Vagina (tissue), 2 donors: ENCODE data around the gene FGGY. TPM values are rescaled to one million over a fixed set of nuclear protein-coding genes. Genes with fewer than 3 reads are reported as not detected.

Experiments
- DNase-seq, 2 donors: peaks; one replicate each; pipeline ENCODE4 v3.0.0-alpha.2; 2017; ENCODE audit errors: extremely low spot score in 2 of 2
- H3K27ac ChIP-seq: fragments of 200-600 bp; sonication (generic); one replicate; pipeline ENCODE4 v1.5.1; 2019
- H3K27me3 ChIP-seq: fragments of 200-600 bp; sonication (generic); one replicate; pipeline ENCODE4 v1.5.1; 2019
- H3K36me3 ChIP-seq, 2 donors: fragments of 200-600 bp; sonication (generic); one replicate each; pipeline ENCODE4 v1.5.1; 2017 to 2019
- H3K4me1 ChIP-seq: fragments of 200-600 bp; sonication (generic); one replicate; pipeline ENCODE4 v1.5.1; 2019
- H3K4me3 ChIP-seq, 2 donors: fragments of 200-600 bp; sonication (generic); 1 replicate in 1 of 2; 2 replicates in 1 of 2; pipeline ENCODE4 v1.5.1; 2016 to 2019
- H3K9me3 ChIP-seq: fragments of 200-600 bp; sonication (generic); one replicate; pipeline ENCODE4 v1.5.1; 2019
- POLR2A ChIP-seq, 2 donors: fragments of 450-650 bp; IDR thresholded peaks; one replicate each; pipeline ENCODE4 v1.6.1; 2017; ENCODE audit warnings: antibody characterized with exemption in 2 of 2, mild to moderate bottlenecking in 2 of 2, moderate library complexity in 2 of 2
- POLR2AphosphoS5 ChIP-seq, 2 donors: sonication (generic); formaldehyde crosslinking; IDR thresholded peaks; one replicate each; pipeline ENCODE4 v1.9.0; 2017; ENCODE audit warnings: antibody characterized with exemption in 2 of 2, mild to moderate bottlenecking in 2 of 2, low read depth in 1 of 2; ENCODE audit not compliant: insufficient read depth in 1 of 2
- intact Hi-C: fragments of 100-400 bp; cut with DNase I; formaldehyde crosslinking; loops from one replicate; pipeline ENCODE4 v1.15.1; 2023
- total RNA-seq: library from RNA; depleted of rRNA; stranded (reverse); fragments of >200 nt; gene quantifications from one replicate; pipeline ENCODE4 v1.2.3, GENCODE V29; 2016
- TF ChIP-seq, protein P1 (sequence below), 3 experiments: fragments of 450-650 bp in 2 of 3; fragments of 200-600 bp in 1 of 3; sonication (generic) in 1 of 3; IDR thresholded peaks; one replicate each; pipeline ENCODE4 v1.5.1; 2017 to 2019; ENCODE audit warnings: antibody characterized with exemption in 3 of 3, mild to moderate bottlenecking in 2 of 3, moderate library complexity in 2 of 3

FGGY gene
- total RNA-seq, 1 donor from 2014 or later, result 11.8 TPM

DNA sequence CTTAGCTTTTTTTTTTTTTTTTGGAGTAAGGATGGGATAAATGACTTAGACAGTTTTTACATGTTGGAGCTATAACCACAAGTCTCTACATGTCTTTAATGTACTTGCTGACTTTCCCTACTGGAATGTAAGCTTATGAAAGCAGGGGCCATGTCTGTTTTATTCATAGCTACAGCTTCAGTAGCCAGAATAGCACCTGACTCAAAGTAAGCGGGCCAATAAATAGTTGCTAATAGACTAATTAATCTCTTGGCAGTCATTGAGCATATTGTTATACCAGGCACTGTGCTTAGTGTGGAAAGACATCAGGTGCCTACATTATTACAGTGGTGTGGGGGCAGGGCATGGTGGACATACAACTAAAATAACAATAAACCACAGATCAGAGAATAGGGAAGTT lies 433.4 kb downstream of the FGGY start:
- Histone ChIP-seq H3K4me1 (peaks cover 36% of the 10 kb centered on the region), H3K36me3 (no peaks in the 10 kb centered on the region), H3K9me3 (no peaks in the 10 kb centered on the region), H3K27me3 (no peaks in the 10 kb centered on the region), H3K27ac (peak overlapping the region; percentile 71), H3K4me3 (no peak overlapping the region)
- TF ChIP-seq POLR2A (IDR thresholded peaks at IDR 0.05), result no peak
- TF ChIP-seq, protein P1, sequence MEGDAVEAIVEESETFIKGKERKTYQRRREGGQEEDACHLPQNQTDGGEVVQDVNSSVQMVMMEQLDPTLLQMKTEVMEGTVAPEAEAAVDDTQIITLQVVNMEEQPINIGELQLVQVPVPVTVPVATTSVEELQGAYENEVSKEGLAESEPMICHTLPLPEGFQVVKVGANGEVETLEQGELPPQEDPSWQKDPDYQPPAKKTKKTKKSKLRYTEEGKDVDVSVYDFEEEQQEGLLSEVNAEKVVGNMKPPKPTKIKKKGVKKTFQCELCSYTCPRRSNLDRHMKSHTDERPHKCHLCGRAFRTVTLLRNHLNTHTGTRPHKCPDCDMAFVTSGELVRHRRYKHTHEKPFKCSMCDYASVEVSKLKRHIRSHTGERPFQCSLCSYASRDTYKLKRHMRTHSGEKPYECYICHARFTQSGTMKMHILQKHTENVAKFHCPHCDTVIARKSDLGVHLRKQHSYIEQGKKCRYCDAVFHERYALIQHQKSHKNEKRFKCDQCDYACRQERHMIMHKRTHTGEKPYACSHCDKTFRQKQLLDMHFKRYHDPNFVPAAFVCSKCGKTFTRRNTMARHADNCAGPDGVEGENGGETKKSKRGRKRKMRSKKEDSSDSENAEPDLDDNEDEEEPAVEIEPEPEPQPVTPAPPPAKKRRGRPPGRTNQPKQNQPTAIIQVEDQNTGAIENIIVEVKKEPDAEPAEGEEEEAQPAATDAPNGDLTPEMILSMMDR (IDR thresholded peaks at IDR 0.05), result no peak
- TF ChIP-seq POLR2AphosphoS5 (IDR thresholded peaks at IDR 0.05; ENCODE audit: insufficient read depth in 1 of 2, low read depth in 1 of 2), result no peak
- intact Hi-C loops, result no loop called here
- no peak for DNase-seq

DNA sequence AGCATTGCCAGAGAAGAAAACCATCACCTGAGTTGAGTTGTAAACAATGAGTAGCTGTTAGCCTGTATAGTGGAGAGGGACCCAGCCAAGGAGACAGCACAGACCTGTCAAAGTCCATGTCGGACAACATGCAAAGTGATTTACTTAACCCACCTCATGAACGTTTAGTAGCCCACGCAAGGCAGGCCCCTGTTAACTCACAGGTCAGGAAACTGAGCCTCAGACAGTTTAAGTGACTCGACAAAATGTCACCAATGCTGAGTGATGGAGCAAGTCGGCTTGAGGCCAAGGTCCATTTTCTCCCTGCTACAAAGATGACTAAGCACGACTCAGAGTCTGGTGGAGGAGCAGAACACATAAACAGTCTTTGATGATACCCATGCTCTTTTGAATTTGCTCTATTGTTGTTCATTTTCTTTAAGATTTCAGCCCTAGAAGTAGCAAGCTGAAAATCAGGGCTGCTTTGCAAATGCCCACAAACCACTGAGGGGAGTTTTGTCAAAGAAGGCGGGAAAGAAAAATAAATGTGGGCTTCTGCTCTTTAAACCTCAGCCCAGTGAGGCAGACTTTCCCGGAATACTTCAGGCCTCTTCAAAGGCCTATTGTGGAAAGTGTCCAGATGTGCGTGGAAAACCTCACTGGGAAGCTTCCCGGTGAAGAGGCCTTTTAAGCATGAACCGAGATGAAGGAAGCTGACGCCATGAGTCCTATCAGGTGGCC lies 434.0 kb downstream of the FGGY start:
- Histone ChIP-seq H3K4me1 (peaks cover 36% of the 10 kb centered on the region), H3K9me3 (no peaks in the 10 kb centered on the region), H3K27me3 (no peaks in the 10 kb centered on the region), H3K36me3 (no peaks in the 10 kb centered on the region), H3K27ac (peak overlapping the region; percentile 71), H3K4me3 (no peak overlapping the region)
- no peak for DNase-seq
- TF ChIP-seq POLR2AphosphoS5 (IDR thresholded peaks at IDR 0.05; ENCODE audit: insufficient read depth in 1 of 2, low read depth in 1 of 2), result peak in 1 of 2 donors; percentile 34
- TF ChIP-seq, protein P1 (IDR thresholded peaks at IDR 0.05), result no peak
- intact Hi-C loops, result no loop called here

DNA sequence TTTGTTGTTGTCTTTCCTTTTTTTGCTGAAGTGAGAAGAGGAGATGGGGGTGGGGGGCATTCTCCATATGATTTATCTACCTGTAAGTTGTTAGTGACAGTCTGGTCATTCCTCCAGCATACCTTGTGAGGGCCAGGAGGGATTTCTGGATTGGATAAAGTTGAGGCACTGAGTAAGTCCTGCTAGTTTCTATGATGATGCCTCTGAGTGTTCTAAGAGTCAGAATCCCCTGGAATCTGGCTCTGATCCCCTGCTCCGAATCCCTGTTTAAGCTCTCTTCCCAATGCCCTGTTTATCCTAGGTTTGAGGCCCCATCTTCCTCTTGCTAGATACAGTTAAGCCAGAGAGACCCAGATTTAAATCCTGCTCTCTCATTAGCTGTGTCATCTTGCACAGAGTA lies 434.7 kb downstream of the FGGY start:
- no peak for TF ChIP-seq POLR2AphosphoS5 (IDR thresholded peaks at IDR 0.05; ENCODE audit: insufficient read depth in 1 of 2, low read depth in 1 of 2)
- no peak for TF ChIP-seq POLR2A (IDR thresholded peaks at IDR 0.05)
- TF ChIP-seq, protein P1 (IDR thresholded peaks at IDR 0.05), result no peak
- intact Hi-C loops, result no loop called here
- no peaks in the 10 kb centered on the region for H3K9me3 ChIP-seq
- H3K27ac ChIP-seq, result peak overlapping the region; percentile 71
- no peak for DNase-seq
- H3K4me1 ChIP-seq, result peaks cover 36% of the 10 kb centered on the region
- no peak overlapping the region for H3K4me3 ChIP-seq
- no peaks in the 10 kb centered on the region for H3K36me3 ChIP-seq
- no peaks in the 10 kb centered on the region for H3K27me3 ChIP-seq

DNA sequence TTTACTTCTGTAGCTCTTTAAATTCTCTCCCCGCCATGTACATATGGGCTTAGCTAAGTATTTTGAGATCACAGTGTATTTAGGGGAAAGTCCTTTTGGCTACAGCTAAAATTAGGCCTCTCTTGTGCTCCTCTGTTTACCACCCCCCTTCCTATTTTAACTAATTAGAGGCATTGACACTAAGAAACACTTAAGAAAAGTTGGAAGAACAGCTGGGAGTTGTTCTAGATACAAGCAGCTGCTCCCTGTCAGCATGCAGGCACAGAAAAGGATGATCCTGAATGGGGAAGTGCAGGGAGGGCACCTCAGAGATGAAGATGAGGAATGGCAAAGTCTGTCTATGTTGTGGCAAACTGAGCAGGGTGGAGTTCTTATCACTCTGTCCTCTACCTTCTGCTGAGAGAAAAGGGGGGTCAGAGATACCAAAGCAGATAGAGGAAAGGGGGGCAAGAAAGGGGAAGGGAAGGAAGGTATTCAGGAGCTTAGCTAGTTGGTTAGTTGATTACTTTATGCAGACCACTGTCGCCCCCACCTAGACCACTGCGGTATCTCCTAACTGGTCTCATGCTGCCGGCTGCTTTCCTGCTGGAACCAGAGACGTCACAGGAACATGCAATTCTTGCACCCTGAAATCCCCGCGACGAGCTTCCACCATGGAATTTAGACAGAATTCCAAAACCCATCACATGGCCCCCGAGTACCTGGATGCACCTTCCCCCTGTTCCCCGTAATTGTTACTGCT lies 435.5 kb downstream of the FGGY start:
- Histone ChIP-seq H3K36me3 (no peaks in the 10 kb centered on the region), H3K4me1 (peaks cover 36% of the 10 kb centered on the region), H3K9me3 (no peaks in the 10 kb centered on the region), H3K4me3 (no peak overlapping the region), H3K27ac (peak overlapping the region; percentile 71), H3K27me3 (no peaks in the 10 kb centered on the region)
- no peak for DNase-seq
- intact Hi-C loops, result no loop called here
- no peak for TF ChIP-seq POLR2AphosphoS5 (IDR thresholded peaks at IDR 0.05; ENCODE audit: insufficient read depth in 1 of 2, low read depth in 1 of 2)
- TF ChIP-seq, protein P1 (IDR thresholded peaks at IDR 0.05), result no peak
